Measurements from ENCODE around the gene PHKA1. TPM values are rescaled to one million over a fixed set of nuclear protein-coding genes. Genes with fewer than 3 reads are reported as not detected.

PHKA1 gene
- total and polyA plus RNA-seq, 2 experiments from 2014 or later: 2.6 to 6.8 TPM

DNA sequence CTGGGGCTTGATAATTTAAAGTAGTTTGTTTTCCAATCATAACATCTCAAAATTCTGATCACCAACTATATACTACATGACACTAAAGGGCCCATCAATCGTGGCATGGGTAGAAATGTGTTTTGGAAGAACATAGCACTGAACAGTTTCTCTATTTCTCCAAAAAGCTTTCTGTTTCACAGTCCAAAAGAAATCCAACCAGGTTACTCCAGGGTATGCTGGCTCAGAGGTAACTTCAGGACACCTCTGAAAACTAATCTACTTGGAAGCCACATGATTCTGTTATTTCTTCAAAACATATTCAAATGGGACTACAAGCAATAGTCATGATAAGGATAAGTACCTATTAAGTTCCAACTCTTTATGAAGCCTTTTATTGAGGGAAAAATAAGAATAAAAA lies 8.3 kb downstream of the PHKA1 start:
- no peaks in the 10 kb centered on the region for H3K36me3 ChIP-seq (ENCODE audit: insufficient read depth)
- no peak for TF ChIP-seq ZNF114 (CRISPR knock-in tag; IDR thresholded peaks at IDR 0.05)
- no peak for TF ChIP-seq NANOG (IDR thresholded peaks at IDR 0.05; ENCODE audit: borderline replicate concordance)
- TF ChIP-seq EZH2 (IDR thresholded peaks at IDR 0.05; ENCODE audit: low read depth, unreplicated experiment): no peak
- no peak for TF ChIP-seq EZH2phosphoT487 (IDR thresholded peaks at IDR 0.05; ENCODE audit: unreplicated experiment)
- TF ChIP-seq STAT1 (IDR thresholded peaks at IDR 0.05; ENCODE audit: unreplicated experiment): no peak
- TF ChIP-seq, protein P1, sequence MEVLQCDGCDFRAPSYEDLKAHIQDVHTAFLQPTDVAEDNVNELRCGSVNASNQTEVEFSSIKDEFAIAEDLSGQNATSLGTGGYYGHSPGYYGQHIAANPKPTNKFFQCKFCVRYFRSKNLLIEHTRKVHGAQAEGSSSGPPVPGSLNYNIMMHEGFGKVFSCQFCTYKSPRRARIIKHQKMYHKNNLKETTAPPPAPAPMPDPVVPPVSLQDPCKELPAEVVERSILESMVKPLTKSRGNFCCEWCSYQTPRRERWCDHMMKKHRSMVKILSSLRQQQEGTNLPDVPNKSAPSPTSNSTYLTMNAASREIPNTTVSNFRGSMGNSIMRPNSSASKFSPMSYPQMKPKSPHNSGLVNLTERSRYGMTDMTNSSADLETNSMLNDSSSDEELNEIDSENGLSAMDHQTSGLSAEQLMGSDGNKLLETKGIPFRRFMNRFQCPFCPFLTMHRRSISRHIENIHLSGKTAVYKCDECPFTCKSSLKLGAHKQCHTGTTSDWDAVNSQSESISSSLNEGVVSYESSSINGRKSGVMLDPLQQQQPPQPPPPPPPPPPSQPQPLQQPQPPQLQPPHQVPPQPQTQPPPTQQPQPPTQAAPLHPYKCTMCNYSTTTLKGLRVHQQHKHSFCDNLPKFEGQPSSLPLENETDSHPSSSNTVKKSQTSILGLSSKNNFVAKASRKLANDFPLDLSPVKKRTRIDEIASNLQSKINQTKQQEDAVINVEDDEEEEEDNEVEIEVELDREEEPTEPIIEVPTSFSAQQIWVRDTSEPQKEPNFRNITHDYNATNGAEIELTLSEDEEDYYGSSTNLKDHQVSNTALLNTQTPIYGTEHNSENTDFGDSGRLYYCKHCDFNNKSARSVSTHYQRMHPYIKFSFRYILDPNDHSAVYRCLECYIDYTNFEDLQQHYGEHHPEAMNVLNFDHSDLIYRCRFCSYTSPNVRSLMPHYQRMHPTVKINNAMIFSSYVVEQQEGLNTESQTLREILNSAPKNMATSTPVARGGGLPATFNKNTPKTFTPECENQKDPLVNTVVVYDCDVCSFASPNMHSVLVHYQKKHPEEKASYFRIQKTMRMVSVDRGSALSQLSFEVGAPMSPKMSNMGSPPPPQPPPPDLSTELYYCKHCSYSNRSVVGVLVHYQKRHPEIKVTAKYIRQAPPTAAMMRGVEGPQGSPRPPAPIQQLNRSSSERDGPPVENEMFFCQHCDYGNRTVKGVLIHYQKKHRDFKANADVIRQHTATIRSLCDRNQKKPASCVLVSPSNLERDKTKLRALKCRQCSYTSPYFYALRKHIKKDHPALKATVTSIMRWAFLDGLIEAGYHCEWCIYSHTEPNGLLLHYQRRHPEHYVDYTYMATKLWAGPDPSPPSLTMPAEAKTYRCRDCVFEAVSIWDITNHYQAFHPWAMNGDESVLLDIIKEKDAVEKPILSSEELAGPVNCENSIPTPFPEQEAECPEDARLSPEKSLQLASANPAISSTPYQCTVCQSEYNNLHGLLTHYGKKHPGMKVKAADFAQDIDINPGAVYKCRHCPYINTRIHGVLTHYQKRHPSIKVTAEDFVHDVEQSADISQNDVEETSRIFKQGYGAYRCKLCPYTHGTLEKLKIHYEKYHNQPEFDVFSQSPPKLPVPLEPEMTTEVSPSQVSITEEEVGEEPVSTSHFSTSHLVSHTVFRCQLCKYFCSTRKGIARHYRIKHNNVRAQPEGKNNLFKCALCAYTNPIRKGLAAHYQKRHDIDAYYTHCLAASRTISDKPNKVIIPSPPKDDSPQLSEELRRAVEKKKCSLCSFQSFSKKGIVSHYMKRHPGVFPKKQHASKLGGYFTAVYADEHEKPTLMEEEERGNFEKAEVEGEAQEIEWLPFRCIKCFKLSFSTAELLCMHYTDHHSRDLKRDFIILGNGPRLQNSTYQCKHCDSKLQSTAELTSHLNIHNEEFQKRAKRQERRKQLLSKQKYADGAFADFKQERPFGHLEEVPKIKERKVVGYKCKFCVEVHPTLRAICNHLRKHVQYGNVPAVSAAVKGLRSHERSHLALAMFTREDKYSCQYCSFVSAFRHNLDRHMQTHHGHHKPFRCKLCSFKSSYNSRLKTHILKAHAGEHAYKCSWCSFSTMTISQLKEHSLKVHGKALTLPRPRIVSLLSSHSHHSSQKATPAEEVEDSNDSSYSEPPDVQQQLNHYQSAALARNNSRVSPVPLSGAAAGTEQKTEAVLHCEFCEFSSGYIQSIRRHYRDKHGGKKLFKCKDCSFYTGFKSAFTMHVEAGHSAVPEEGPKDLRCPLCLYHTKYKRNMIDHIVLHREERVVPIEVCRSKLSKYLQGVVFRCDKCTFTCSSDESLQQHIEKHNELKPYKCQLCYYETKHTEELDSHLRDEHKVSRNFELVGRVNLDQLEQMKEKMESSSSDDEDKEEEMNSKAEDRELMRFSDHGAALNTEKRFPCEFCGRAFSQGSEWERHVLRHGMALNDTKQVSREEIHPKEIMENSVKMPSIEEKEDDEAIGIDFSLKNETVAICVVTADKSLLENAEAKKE (CRISPR knock-in tag; IDR thresholded peaks at IDR 0.05): no peak
- no peak for TF ChIP-seq JUNB (IDR thresholded peaks at IDR 0.05; ENCODE audit: unreplicated experiment)
- TF ChIP-seq, protein P2, sequence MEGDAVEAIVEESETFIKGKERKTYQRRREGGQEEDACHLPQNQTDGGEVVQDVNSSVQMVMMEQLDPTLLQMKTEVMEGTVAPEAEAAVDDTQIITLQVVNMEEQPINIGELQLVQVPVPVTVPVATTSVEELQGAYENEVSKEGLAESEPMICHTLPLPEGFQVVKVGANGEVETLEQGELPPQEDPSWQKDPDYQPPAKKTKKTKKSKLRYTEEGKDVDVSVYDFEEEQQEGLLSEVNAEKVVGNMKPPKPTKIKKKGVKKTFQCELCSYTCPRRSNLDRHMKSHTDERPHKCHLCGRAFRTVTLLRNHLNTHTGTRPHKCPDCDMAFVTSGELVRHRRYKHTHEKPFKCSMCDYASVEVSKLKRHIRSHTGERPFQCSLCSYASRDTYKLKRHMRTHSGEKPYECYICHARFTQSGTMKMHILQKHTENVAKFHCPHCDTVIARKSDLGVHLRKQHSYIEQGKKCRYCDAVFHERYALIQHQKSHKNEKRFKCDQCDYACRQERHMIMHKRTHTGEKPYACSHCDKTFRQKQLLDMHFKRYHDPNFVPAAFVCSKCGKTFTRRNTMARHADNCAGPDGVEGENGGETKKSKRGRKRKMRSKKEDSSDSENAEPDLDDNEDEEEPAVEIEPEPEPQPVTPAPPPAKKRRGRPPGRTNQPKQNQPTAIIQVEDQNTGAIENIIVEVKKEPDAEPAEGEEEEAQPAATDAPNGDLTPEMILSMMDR (conservative IDR thresholded peaks at IDR 0.05; ENCODE audit: low read depth in 2 of 2): no peak
- no peak for ATAC-seq
- no peaks in the 10 kb centered on the region for H3K4me1 ChIP-seq (ENCODE audit: insufficient read depth)
- no peaks in the 10 kb centered on the region for H3K9me2 ChIP-seq (ENCODE audit: insufficient read depth)
- no peak overlapping the region for H3K4me2 ChIP-seq
- peaks cover 32% of the 10 kb centered on the region for H3K36me3 Mint-ChIP-seq (ENCODE audit: low read depth)
- no peaks in the 10 kb centered on the region for H3K79me2 ChIP-seq (replicated peaks; ENCODE audit: insufficient read depth)
- no peaks in the 10 kb centered on the region for H3K27me3 ChIP-seq (ENCODE audit: insufficient read depth)
- no peak for DNase-seq (ENCODE audit: low spot score)
- H3K4me1 Mint-ChIP-seq: peaks cover 6% of the 10 kb centered on the region
- H4K20me1 ChIP-seq (replicated peaks; ENCODE audit: insufficient read depth): no peaks in the 10 kb centered on the region
- no peaks in the 10 kb centered on the region for H3F3A ChIP-seq (replicated peaks; ENCODE audit: low read depth)
- H3K4me3 ChIP-seq: no peak overlapping the region
- 0 out of 3 replicates have a peak, but pooled peaks cover 3% of the 10 kb centered on the region for H3K9me3 Mint-ChIP-seq
- no peak overlapping the region for H3K27ac ChIP-seq (ENCODE audit: low read depth)
- H3K27me3 Mint-ChIP-seq (ENCODE audit: insufficient read depth, low read depth, poor library complexity): no peaks in the 10 kb centered on the region
- no peak overlapping the region for H2AFZ ChIP-seq
- H3K4me3 Mint-ChIP-seq: no peak overlapping the region
- no peak overlapping the region for H3K27ac Mint-ChIP-seq

All from GM23338 (cell line).